Right cardiac atrium (tissue), 5 donors: Measurements from ENCODE around the gene UBAP2. TPM values are rescaled to one million over a fixed set of nuclear protein-coding genes. Genes with fewer than 3 reads are reported as not detected.

Source experiments
- ATAC-seq, 2 donors: fragments of 200-7000 bp; cut with Tn5 transposase; one replicate each; pipeline versions ENCODE4 v1.8.0 to v1.9.1; 2020; ENCODE audit warnings: moderate library complexity in 2 of 2, mild to moderate bottlenecking in 1 of 2
- DNase-seq, 3 donors: peaks; one replicate each; pipeline ENCODE4 v3.0.0-alpha.2; 2020
- H3K27ac ChIP-seq: one replicate; pipeline ENCODE4 v1.5.1; 2013; ENCODE audit warnings: mild to moderate bottlenecking, low read length, control low read depth, moderate library complexity
- H3K27me3 ChIP-seq: one replicate; pipeline ENCODE4 v1.6.1; 2013; ENCODE audit not compliant: control insufficient read depth, insufficient read depth
- H3K4me1 ChIP-seq: one replicate; pipeline ENCODE4 v1.6.1; 2013; ENCODE audit warnings: low read length; ENCODE audit not compliant: control insufficient read depth, insufficient read depth
- H3K4me3 ChIP-seq: one replicate; pipeline ENCODE4 v1.5.1; 2013; ENCODE audit warnings: low read length, control low read depth
- H3K9me3 ChIP-seq: one replicate; pipeline ENCODE4 v1.6.1; 2013; ENCODE audit warnings: low read length; ENCODE audit not compliant: control insufficient read depth
- WGBS: extraction: QIAGEN DNeasy Blood & Tissue Kit; methylation state at CpG from one replicate; pipeline ENCODE4 v1.1.7; 2013; 5-methylcytosine and 5-hydroxymethylcytosine counted together
- intact Hi-C, 4 donors: fragments of 100-400 bp; cut with DNase I; formaldehyde crosslinking; loops; one replicate each; pipeline versions ENCODE4 v1.11.0 to v1.14.0; 2022 to 2023
- long read RNA-seq, 4 donors: library from polyadenylated mRNA; unstranded; transcript quantifications; one replicate each; pipeline ENCODE4 v2.0.0, GENCODE V29; 2020 to 2021
- polyA plus RNA-seq: library from polyadenylated mRNA; stranded (reverse); fragments of 200-250 nt; gene quantifications from one replicate; pipeline ENCODE4 v1.2.3, GENCODE V29; 2013
- total RNA-seq, 4 donors: library from RNA; stranded (reverse); fragmentation: NEBNext Ultra II Directional; extraction: Animal tissue kit (Norgen Biotek cat#: 25700); gene quantifications; one replicate each; pipeline ENCODE4 v1.2.1, GENCODE V29; 2021
- donor health status: healthy with polysubstance abuse.
- donor health status: DM: no; HTN: yes; CAD: no.
- donor health status: DM: no; HTN: no; CAD: no.
- donor health status: DM: no; HTN: yes; CAD: no; lungs with severe emphysema.
- donor health status: DM: yes; HTN: yes; CAD: no.

UBAP2 gene, protein sequence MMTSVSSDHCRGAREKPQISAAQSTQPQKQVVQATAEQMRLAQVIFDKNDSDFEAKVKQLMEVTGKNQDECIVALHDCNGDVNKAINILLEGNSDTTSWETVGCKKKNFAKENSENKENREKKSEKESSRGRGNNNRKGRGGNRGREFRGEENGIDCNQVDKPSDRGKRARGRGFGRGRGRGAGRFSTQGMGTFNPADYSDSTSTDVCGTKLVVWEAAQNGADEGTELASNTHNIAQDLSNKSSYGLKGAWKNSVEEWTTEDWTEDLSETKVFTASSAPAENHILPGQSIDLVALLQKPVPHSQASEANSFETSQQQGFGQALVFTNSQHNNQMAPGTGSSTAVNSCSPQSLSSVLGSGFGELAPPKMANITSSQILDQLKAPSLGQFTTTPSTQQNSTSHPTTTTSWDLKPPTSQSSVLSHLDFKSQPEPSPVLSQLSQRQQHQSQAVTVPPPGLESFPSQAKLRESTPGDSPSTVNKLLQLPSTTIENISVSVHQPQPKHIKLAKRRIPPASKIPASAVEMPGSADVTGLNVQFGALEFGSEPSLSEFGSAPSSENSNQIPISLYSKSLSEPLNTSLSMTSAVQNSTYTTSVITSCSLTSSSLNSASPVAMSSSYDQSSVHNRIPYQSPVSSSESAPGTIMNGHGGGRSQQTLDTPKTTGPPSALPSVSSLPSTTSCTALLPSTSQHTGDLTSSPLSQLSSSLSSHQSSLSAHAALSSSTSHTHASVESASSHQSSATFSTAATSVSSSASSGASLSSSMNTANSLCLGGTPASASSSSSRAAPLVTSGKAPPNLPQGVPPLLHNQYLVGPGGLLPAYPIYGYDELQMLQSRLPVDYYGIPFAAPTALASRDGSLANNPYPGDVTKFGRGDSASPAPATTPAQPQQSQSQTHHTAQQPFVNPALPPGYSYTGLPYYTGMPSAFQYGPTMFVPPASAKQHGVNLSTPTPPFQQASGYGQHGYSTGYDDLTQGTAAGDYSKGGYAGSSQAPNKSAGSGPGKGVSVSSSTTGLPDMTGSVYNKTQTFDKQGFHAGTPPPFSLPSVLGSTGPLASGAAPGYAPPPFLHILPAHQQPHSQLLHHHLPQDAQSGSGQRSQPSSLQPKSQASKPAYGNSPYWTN
- total RNA-seq (10 to 100 TPM; 22.2 to 27.7 (median 26.6) TPM), polyA plus RNA-seq (10.2 TPM)
- long read RNA-seq, donor 1, full-length matches to known transcripts, result 4 of 15 reads
- long read RNA-seq, donor 1, partial matches to known transcripts, result 7 of 15 reads
- long read RNA-seq, donor 1, other reads (novel, unspliced or antisense), result 4 of 15 reads
- long read RNA-seq, donor 2, full-length matches to known transcripts, result 5 of 13 reads
- long read RNA-seq, donor 2, partial matches to known transcripts, result 3 of 13 reads
- long read RNA-seq, donor 2, other reads (novel, unspliced or antisense), result 5 of 13 reads
- long read RNA-seq, donor 3, full-length matches to known transcripts, result 6 of 15 reads
- long read RNA-seq, donor 3, partial matches to known transcripts, result 8 of 15 reads
- long read RNA-seq, donor 3, other reads (novel, unspliced or antisense), result 1 of 15 reads
- long read RNA-seq, donor 4, full-length matches to known transcripts, result 2 of 12 reads
- long read RNA-seq, donor 4, partial matches to known transcripts, result 4 of 12 reads
- long read RNA-seq, donor 4, other reads (novel, unspliced or antisense), result 6 of 12 reads

- ATAC-seq, result peak; percentile 97
- Histone ChIP-seq H3K9me3 (no peaks in the 10 kb centered on the region), H3K27me3 (no peaks in the 10 kb centered on the region), H3K4me1 (peaks cover 10% of the 10 kb centered on the region), H3K4me3 (peak within 1 kb of the TSS; percentile 86), H3K27ac (peak within 1 kb of the TSS; percentile 79)
- intact Hi-C loops, result no loop called here
- under 1% methylated on average over 70 of the region's 70 CpGs for WGBS
- DNase-seq, result peak; percentile 98 to 99 (median 99)
Measured at GRCh38 chr9:34048727-34049629, at the start of gene UBAP2. UBAP2 (minus strand) TSS chr9:34048887; CDS start chr9:34017148, 31,739 bp downstream.

GRCh38 chr9:34098307-34098706 is 49.6 kb upstream of the UBAP2 start:
- intact Hi-C loops, result no loop called here
- Histone ChIP-seq H3K27me3 (no peaks in the 10 kb centered on the region), H3K27ac (no peak overlapping the region), H3K9me3 (no peaks in the 10 kb centered on the region), H3K4me1 (no peaks in the 10 kb centered on the region), H3K4me3 (no peak overlapping the region)
- ATAC-seq, result no peak
- DNase-seq, result no peak
- 83% methylated on average over 5 of the region's 5 CpGs for WGBS

- H3K4me3 ChIP-seq, result no peak overlapping the region
- intact Hi-C loops, result no loop called here
- no peaks in the 10 kb centered on the region for H3K9me3 ChIP-seq
- ATAC-seq, result no peak
- DNase-seq, result no peak
- no peaks in the 10 kb centered on the region for H3K27me3 ChIP-seq
- H3K27ac ChIP-seq, result no peak overlapping the region
- 98% methylated on average over 1 of the region's 1 CpG for WGBS
- H3K4me1 ChIP-seq, result no peaks in the 10 kb centered on the region
Measured at GRCh38 chr9:34097865-34098264, 49.2 kb upstream of the UBAP2 start.

DNA sequence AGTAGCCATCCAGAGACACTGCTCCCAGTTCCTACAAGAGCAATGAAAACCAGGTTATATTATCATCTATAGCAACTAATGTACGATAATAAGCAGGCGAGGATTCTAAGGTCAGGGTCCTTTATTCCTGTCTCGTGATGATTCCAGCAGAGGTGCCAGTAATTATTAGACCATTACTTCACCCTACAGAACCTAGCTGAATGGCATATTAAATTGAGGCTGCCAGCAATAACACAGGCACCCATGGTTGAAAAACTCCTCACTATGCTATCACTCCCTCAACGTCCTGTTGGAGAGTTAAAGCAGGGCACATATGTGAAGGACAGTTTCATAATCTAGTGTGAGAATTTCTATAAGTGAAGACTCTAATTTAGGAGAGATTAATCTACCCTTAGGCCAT is 48.1 kb upstream of the UBAP2 start:
- Histone ChIP-seq H3K9me3 (no peaks in the 10 kb centered on the region), H3K27me3 (no peaks in the 10 kb centered on the region), H3K27ac (no peak overlapping the region), H3K4me1 (no peaks in the 10 kb centered on the region), H3K4me3 (no peak overlapping the region)
- intact Hi-C loops, result no loop called here
- DNase-seq (no peak), ATAC-seq (no peak)
- WGBS, result 64% methylated on average over 4 of the region's 4 CpGs

DNA sequence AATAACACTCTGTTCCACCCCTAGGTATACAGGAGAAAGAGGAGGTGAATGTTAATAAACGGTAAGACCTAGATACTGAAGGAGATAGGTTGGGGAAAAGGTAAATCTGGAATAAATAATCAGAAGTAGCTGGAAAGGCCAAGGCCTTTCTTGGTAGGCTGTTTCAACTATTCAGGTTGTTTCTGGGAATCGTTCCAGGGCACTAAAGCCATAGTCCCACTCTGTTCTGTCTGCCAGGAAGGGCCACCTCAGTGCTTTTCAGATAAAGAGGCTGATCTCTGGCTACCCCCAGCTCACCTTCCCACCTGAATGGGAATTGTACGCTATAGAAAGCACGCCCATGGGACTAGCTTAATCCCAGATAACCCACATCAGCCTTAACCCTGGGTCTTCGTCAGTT is 44.9 kb upstream of the UBAP2 start:
- Histone ChIP-seq H3K27me3 (no peaks in the 10 kb centered on the region), H3K27ac (no peak overlapping the region), H3K4me3 (no peak overlapping the region), H3K9me3 (no peaks in the 10 kb centered on the region), H3K4me1 (no peaks in the 10 kb centered on the region)
- no peak for ATAC-seq
- 95% methylated on average over 5 of the region's 5 CpGs for WGBS
- intact Hi-C loops, result no loop called here
- DNase-seq, result no peak

GRCh38 chr9:34089311-34089710 is 40.6 kb upstream of the UBAP2 start:
- 81% methylated on average over 7 of the region's 7 CpGs for WGBS
- no peak overlapping the region for H3K4me3 ChIP-seq
- intact Hi-C loops, result no loop called here

GRCh38 chr9:34087370-34087769 is 38.7 kb upstream of the UBAP2 start:
- no peak for DNase-seq
- ATAC-seq, result no peak
- Histone ChIP-seq H3K4me1 (peaks cover 17% of the 10 kb centered on the region), H3K27me3 (no peaks in the 10 kb centered on the region), H3K9me3 (no peaks in the 10 kb centered on the region), H3K4me3 (no peak overlapping the region), H3K27ac (peak overlapping the region; percentile 71)
- 33% methylated on average over 1 of the region's 1 CpG for WGBS
- intact Hi-C loops, result no loop called here

More at GRCh38 chr9:34089311-34089710, 40.6 kb upstream of the UBAP2 start:
- no peaks in the 10 kb centered on the region for H3K9me3 ChIP-seq
- ATAC-seq, result no peak
- H3K4me1 ChIP-seq, result peaks cover 12% of the 10 kb centered on the region
- DNase-seq, result no peak
- H3K27me3 ChIP-seq, result no peaks in the 10 kb centered on the region
- H3K27ac ChIP-seq, result no peak overlapping the region

DNA sequence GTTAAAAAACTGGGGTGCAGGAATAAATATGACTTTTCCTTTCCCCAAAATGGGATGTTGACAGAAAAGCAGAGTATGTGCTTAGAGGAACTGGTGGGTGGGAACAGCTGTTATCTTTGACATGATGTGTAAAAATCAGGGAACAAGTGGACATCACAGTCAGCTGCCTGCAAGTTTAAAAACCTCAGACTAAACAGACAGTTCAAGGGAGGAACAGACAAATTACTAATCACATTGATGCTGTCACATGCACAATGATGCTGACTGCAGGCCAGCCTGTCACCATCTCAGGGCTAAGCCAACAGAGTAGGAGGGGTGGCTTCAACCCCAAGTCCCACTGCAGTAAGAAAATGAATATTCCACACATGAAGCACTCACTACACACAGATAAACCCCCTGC is 38.2 kb upstream of the UBAP2 start:
- ATAC-seq (peak; percentile 28 to 39), DNase-seq (no peak)
- Histone ChIP-seq H3K27ac (peak overlapping the region; percentile 17), H3K27me3 (no peaks in the 10 kb centered on the region), H3K9me3 (no peaks in the 10 kb centered on the region), H3K4me3 (no peak overlapping the region), H3K4me1 (peaks cover 17% of the 10 kb centered on the region)
- intact Hi-C loops, result no loop called here

GRCh38 chr9:34085581-34086500 is 37.2 kb upstream of the UBAP2 start:
- no peaks in the 10 kb centered on the region for H3K9me3 ChIP-seq
- DNase-seq (peak in 1 of 3 donors; percentile 70), ATAC-seq (peak; percentile 52 to 65)
- H3K4me3 ChIP-seq, result no peak overlapping the region
- intact Hi-C loops, result no loop called here
- H3K27ac ChIP-seq, result peak overlapping the region; percentile 72
- H3K27me3 ChIP-seq, result no peaks in the 10 kb centered on the region
- H3K4me1 ChIP-seq, result peaks cover 17% of the 10 kb centered on the region
- 76% methylated on average over 6 of the region's 6 CpGs for WGBS
